PFSK-1 (cell line): ENCODE data around the gene KIF23.

Source experiments
- TAF1 ChIP-seq: IDR thresholded peaks from 2 replicates; pipeline ENCODE4 v1.6.1; 2012; ENCODE audit warnings: low read length, control low read depth, borderline replicate concordance; ENCODE audit not compliant: insufficient read depth
- TF ChIP-seq, protein P1 (sequence below), 2 experiments: IDR thresholded peaks; 2 replicates each; pipeline versions ENCODE4 v1.6.1 to v1.8.0; 2011 to 2012; ENCODE audit warnings: low read depth in 2 of 2, low read length in 2 of 2, control low read depth in 1 of 2, inconsistent platforms in 1 of 2, mild to moderate bottlenecking in 1 of 2, moderate library complexity in 1 of 2; ENCODE audit not compliant: insufficient read depth in 1 of 2

DNA sequence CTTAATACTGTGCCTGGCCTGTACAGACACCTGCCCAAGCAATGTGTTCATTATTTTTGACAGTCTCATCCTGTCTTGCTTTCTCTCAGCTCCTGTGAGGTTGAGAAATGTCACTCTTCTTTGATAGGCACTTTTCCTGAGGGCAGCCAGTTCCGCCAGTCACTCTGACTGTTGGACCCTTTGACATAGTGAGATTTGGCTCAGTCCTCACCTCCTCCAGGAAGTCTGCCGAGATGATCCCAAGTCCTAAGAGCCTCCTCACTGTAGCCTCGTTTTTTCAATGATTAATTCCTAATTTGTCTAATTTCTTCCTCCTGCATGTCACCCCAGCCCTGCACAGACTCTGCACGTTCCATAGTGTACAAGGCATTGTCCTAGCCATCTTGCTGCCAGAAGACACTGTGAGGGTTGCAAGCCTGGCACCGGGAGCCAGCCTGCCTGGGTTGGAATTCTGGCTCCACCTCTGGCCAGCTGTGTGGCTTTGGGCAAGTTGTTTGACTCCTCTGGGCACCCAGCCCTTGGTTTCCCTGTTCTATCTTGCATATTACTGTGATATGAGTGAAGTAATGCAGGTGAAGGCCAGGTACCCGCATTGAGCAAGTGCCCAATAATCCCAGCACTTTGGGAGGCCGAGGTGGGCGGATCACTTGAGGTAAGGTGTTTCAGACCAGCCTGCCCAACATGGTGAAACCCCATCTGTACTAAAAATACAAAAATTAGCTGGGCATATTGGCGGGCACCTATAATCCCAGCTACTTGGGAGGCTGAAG lies 62.7 kb downstream of the KIF23 start:
- no peak for TF ChIP-seq TAF1
- TF ChIP-seq, protein P1, sequence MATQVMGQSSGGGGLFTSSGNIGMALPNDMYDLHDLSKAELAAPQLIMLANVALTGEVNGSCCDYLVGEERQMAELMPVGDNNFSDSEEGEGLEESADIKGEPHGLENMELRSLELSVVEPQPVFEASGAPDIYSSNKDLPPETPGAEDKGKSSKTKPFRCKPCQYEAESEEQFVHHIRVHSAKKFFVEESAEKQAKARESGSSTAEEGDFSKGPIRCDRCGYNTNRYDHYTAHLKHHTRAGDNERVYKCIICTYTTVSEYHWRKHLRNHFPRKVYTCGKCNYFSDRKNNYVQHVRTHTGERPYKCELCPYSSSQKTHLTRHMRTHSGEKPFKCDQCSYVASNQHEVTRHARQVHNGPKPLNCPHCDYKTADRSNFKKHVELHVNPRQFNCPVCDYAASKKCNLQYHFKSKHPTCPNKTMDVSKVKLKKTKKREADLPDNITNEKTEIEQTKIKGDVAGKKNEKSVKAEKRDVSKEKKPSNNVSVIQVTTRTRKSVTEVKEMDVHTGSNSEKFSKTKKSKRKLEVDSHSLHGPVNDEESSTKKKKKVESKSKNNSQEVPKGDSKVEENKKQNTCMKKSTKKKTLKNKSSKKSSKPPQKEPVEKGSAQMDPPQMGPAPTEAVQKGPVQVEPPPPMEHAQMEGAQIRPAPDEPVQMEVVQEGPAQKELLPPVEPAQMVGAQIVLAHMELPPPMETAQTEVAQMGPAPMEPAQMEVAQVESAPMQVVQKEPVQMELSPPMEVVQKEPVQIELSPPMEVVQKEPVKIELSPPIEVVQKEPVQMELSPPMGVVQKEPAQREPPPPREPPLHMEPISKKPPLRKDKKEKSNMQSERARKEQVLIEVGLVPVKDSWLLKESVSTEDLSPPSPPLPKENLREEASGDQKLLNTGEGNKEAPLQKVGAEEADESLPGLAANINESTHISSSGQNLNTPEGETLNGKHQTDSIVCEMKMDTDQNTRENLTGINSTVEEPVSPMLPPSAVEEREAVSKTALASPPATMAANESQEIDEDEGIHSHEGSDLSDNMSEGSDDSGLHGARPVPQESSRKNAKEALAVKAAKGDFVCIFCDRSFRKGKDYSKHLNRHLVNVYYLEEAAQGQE (IDR thresholded peaks at IDR 0.05; ENCODE audit: insufficient read depth in 1 of 2, low read depth in 2 of 2, low read length in 2 of 2): no peak
